Liver (tissue), 9 donors: ENCODE data around the gene BCKDK. TPM values are rescaled to one million over a fixed set of nuclear protein-coding genes. Genes with fewer than 3 reads are reported as not detected.

ENCODE experiments used
- DNase-seq: peaks from one replicate; pipeline ENCODE4 v3.0.0-alpha.2; 2017; ENCODE audit warnings: low spot score
- H3K27ac ChIP-seq, 2 donors: one replicate each; pipeline ENCODE4 v1.7.0; 2013; ENCODE audit warnings: inconsistent platforms in 2 of 2, low read length in 2 of 2, control low read depth in 1 of 2, low read depth in 1 of 2, mild to moderate bottlenecking in 1 of 2
- H3K27me3 ChIP-seq, 4 donors: one replicate each; pipeline versions ENCODE4 v1.6.1 to v1.7.0; 2013; ENCODE audit warnings: low read length in 3 of 4, inconsistent platforms in 1 of 4, mild to moderate bottlenecking in 1 of 4, moderate library complexity in 1 of 4; ENCODE audit not compliant: control insufficient read depth in 4 of 4, insufficient read depth in 4 of 4
- H3K36me3 ChIP-seq, 4 donors: one replicate each; pipeline versions ENCODE4 v1.6.1 to v1.7.0; 2013; ENCODE audit warnings: low read length in 3 of 4, mild to moderate bottlenecking in 3 of 4, low read depth in 1 of 4, moderate library complexity in 1 of 4; ENCODE audit not compliant: control insufficient read depth in 4 of 4, insufficient read depth in 3 of 4
- H3K4me1 ChIP-seq, 4 donors: one replicate each; pipeline versions ENCODE4 v1.6.1 to v1.7.0; 2013; ENCODE audit warnings: low read length in 3 of 4, mild to moderate bottlenecking in 3 of 4, moderate library complexity in 1 of 4; ENCODE audit not compliant: control insufficient read depth in 4 of 4, insufficient read depth in 4 of 4
- H3K4me3 ChIP-seq, 3 donors: one replicate each; pipeline versions ENCODE4 v1.6.1 to v1.7.0; 2013; ENCODE audit warnings: low read length in 3 of 3, control low read depth in 1 of 3, low read depth in 1 of 3, mild to moderate bottlenecking in 1 of 3
- H3K9ac ChIP-seq, 2 donors: one replicate each; pipeline ENCODE4 v1.7.0; 2013; ENCODE audit warnings: low read length in 2 of 2, mild to moderate bottlenecking in 2 of 2, moderate library complexity in 2 of 2, control low read depth in 1 of 2, low read depth in 1 of 2
- H3K9me3 ChIP-seq, 4 donors: one replicate each; pipeline versions ENCODE4 v1.6.1 to v1.7.0; 2013; ENCODE audit warnings: low read length in 3 of 4; ENCODE audit not compliant: control insufficient read depth in 4 of 4
- ATF3 ChIP-seq: IDR thresholded peaks from 2 replicates; pipeline ENCODE4 v1.6.1; 2016; ENCODE audit warnings: antibody characterized with exemption
- CTCF ChIP-seq: fragments of 150-350 bp; IDR thresholded peaks from 2 replicates; pipeline ENCODE4 v1.5.1; 2017; ENCODE audit warnings: improper control_type of control experiment, low read depth, low read length; ENCODE audit not compliant: missing input control
- EGR1 ChIP-seq, 2 donors: IDR thresholded peaks; 2 replicates each; pipeline ENCODE4 v1.6.1; 2016 to 2018; ENCODE audit warnings: antibody characterized with exemption in 2 of 2, low read depth in 2 of 2
- FOXA1 ChIP-seq: IDR thresholded peaks from 2 replicates; pipeline ENCODE4 v1.6.1; 2016; ENCODE audit warnings: antibody characterized with exemption
- FOXA2 ChIP-seq: IDR thresholded peaks from 2 replicates; pipeline ENCODE4 v1.6.1; 2016; ENCODE audit warnings: antibody characterized with exemption
- GABPA ChIP-seq, 2 donors: IDR thresholded peaks in 1 of 2; conservative IDR thresholded peaks in 1 of 2; 2 replicates each; pipeline ENCODE4 v1.6.1; 2016; ENCODE audit warnings: antibody characterized with exemption in 2 of 2, mild to moderate bottlenecking in 1 of 2, moderate library complexity in 1 of 2
- HNF4A ChIP-seq, 2 donors: conservative IDR thresholded peaks; 2 replicates each; pipeline ENCODE4 v1.6.1; 2016; ENCODE audit warnings: antibody characterized with exemption in 2 of 2, mild to moderate bottlenecking in 2 of 2
- HNF4G ChIP-seq: IDR thresholded peaks from 2 replicates; pipeline ENCODE4 v1.6.1; 2016; ENCODE audit warnings: antibody characterized with exemption
- JUND ChIP-seq, 2 donors: IDR thresholded peaks; 2 replicates each; pipeline ENCODE4 v1.6.1; 2016; ENCODE audit warnings: antibody characterized with exemption in 2 of 2
- MAX ChIP-seq: IDR thresholded peaks from 2 replicates; pipeline ENCODE4 v1.6.1; 2016; ENCODE audit warnings: antibody characterized with exemption
- NR2F2 ChIP-seq: IDR thresholded peaks from 2 replicates; pipeline ENCODE4 v1.6.1; 2016; ENCODE audit warnings: antibody characterized with exemption
- RAD21 ChIP-seq, 2 donors: IDR thresholded peaks; 2 replicates each; pipeline ENCODE4 v1.6.1; 2016; ENCODE audit warnings: antibody characterized with exemption in 2 of 2, mild to moderate bottlenecking in 2 of 2
- REST ChIP-seq: IDR thresholded peaks from 2 replicates; pipeline ENCODE4 v1.6.1; 2016; ENCODE audit warnings: antibody characterized with exemption, mild to moderate bottlenecking
- RXRA ChIP-seq, 2 donors: IDR thresholded peaks; 2 replicates each; pipeline ENCODE4 v1.6.1; 2017 to 2018; ENCODE audit warnings: antibody characterized with exemption in 2 of 2, mild to moderate bottlenecking in 1 of 2
- SP1 ChIP-seq: IDR thresholded peaks from 2 replicates; pipeline ENCODE4 v1.6.1; 2018; ENCODE audit warnings: antibody characterized with exemption, mild to moderate bottlenecking
- TAF1 ChIP-seq: conservative IDR thresholded peaks from 2 replicates; pipeline ENCODE4 v1.6.1; 2016; ENCODE audit warnings: antibody characterized with exemption, mild to moderate bottlenecking
- YY1 ChIP-seq: IDR thresholded peaks from 2 replicates; pipeline ENCODE4 v1.6.1; 2016; ENCODE audit warnings: antibody characterized with exemption, mild to moderate bottlenecking
- ZBTB33 ChIP-seq: IDR thresholded peaks from 2 replicates; pipeline ENCODE4 v1.6.1; 2016; ENCODE audit warnings: antibody characterized with exemption
- WGBS: extraction: QIAGEN DNeasy Blood & Tissue Kit; methylation state at CpG from one replicate; pipeline ENCODE4 v1.1.7; 2013; 5-methylcytosine and 5-hydroxymethylcytosine counted together
- polyA plus RNA-seq, 2 donors: library from polyadenylated mRNA; stranded (reverse) in 1 of 2; unstranded in 1 of 2; fragments of 200-250 nt in 1 of 2; fragments of >200 nt in 1 of 2; fragmentation: Nextera tagmentation in 1 of 2; extraction: Ambion mirVana in 1 of 2; gene quantifications; one replicate each; pipeline versions ENCODE4 v1.2.1 to v1.2.3, GENCODE V29; 2013 to 2015
- total RNA-seq, 2 donors: library from RNA; depleted of rRNA; stranded (reverse); fragments of >200 nt; gene quantifications; one replicate each; pipeline ENCODE4 v1.2.3, GENCODE V29; 2014
- donor health status: healthy.
- donor health status: healthy.
- donor health status: healthy.
- donor health status: healthy.
- donor health status: healthy.

Gene BCKDK
- total and polyA plus RNA-seq, 4 donors, result 10.0 to 41.6 (median 34.9) TPM

- peaks cover 5 to 23% (median 19%) of the 10 kb centered on the region in 4 donors for H3K36me3 ChIP-seq
- H3K9ac ChIP-seq, result peak within 1 kb of the TSS; percentile 93
- H3K4me1 ChIP-seq, result peaks cover 18 to 38% (median 29%) of the 10 kb centered on the region in 4 donors
- H3K27me3 ChIP-seq, result no peaks in the 10 kb centered on the region
- H3K4me3 ChIP-seq, result peak within 1 kb of the TSS; percentile 86 to 94 (median 94)
- DNase-seq, result peak; percentile 98
- under 1% methylated on average over 68 of the region's 68 CpGs for WGBS
- peak within 1 kb of the TSS; percentile 95 to 97 for H3K27ac ChIP-seq
- H3K9me3 ChIP-seq, result no peaks in the 10 kb centered on the region
- TF ChIP-seq JUND (IDR thresholded peaks at IDR 0.05), result peak; percentile 49 to 53
- TF ChIP-seq GABPA (IDR thresholded peaks at IDR 0.05 in 1 of 2, conservative IDR thresholded peaks at IDR 0.05 in 1 of 2), result peak; percentile 61 to 93
- TF ChIP-seq EGR1 (IDR thresholded peaks at IDR 0.05; ENCODE audit: low read depth in 2 of 2), result peak; percentile 18 to 21
- TF ChIP-seq HNF4G, result no peak
- peak; percentile 59 for TF ChIP-seq TAF1
- peak; percentile 27 to 46 for TF ChIP-seq HNF4A (conservative IDR thresholded peaks at IDR 0.05)
- peak; percentile 73 for TF ChIP-seq REST
- TF ChIP-seq RAD21 (IDR thresholded peaks at IDR 0.05), result peak; percentile 21 to 46
- TF ChIP-seq YY1, result peak; percentile 92
- peak; percentile 73 for TF ChIP-seq NR2F2
- TF ChIP-seq RXRA (IDR thresholded peaks at IDR 0.05), result peak; percentile 84 to 95
- TF ChIP-seq FOXA2, result no peak
- peak; percentile 90 for TF ChIP-seq SP1
- TF ChIP-seq ZBTB33, result no peak
- TF ChIP-seq FOXA1, result no peak
- no peak for TF ChIP-seq CTCF
- no peak for TF ChIP-seq ATF3
- TF ChIP-seq MAX, result no peak
Observed at GRCh38 chr16:31117384-31118222, 9.4 kb downstream of the BCKDK start, which contains the start of gene KAT8. KAT8 (plus strand) TSS chr16:31117664; CDS start chr16:31117682, 18 bp downstream.
